ENCODE data around the gene HSF5.

HSF5 gene

GRCh38 chr17:58377661-58378060 lies 110.5 kb downstream of the HSF5 start:
- Histone ChIP-seq H4K20me1 (ENCODE audit: insufficient read depth, low read length) (no peaks in the 10 kb centered on the region), H3K9me3 (ENCODE audit: insufficient read depth, low read length, severe bottlenecking) (no peaks in the 10 kb centered on the region), H3K27ac (ENCODE audit: low read length) (no peak overlapping the region), H3K79me2 (ENCODE audit: insufficient read depth, low read length) (no peaks in the 10 kb centered on the region), H3K27me3 (ENCODE audit: insufficient read depth, low read length, poor library complexity) (no peaks in the 10 kb centered on the region), H3K9ac (ENCODE audit: low read depth, low read length) (no peak overlapping the region), H3K4me1 (ENCODE audit: insufficient read depth, low read length) (peaks cover 34% of the 10 kb centered on the region), H3K36me3 (ENCODE audit: insufficient read depth, low read length) (no peaks in the 10 kb centered on the region), H2AFZ (ENCODE audit: low read depth, low read length) (no peak overlapping the region), H3K4me2 (ENCODE audit: insufficient read depth, low read length) (no peak overlapping the region), H3K4me3 (ENCODE audit: low read depth in 1 of 2, low read length in 2 of 2) (no peak overlapping the region)
- no peak for ATAC-seq (ENCODE audit: insufficient read depth, low read depth)
- TF ChIP-seq CTCF (IDR thresholded peaks at IDR 0.05; ENCODE audit: borderline replicate concordance, extremely low read depth, low read length, poor library complexity, severe bottlenecking) (no peak), EZH2 (IDR thresholded peaks at IDR 0.05; ENCODE audit: borderline replicate concordance, low read depth, low read length, severe bottlenecking) (no peak)
- DNase-seq, result no peak

- TF ChIP-seq EZH2 (IDR thresholded peaks at IDR 0.05; ENCODE audit: borderline replicate concordance, low read depth, low read length, severe bottlenecking) (no peak), CTCF (IDR thresholded peaks at IDR 0.05; ENCODE audit: borderline replicate concordance, extremely low read depth, low read length, poor library complexity, severe bottlenecking) (no peak)
- H3K9ac ChIP-seq (ENCODE audit: low read depth, low read length), result no peak overlapping the region
- no peak overlapping the region for H3K4me3 ChIP-seq (ENCODE audit: low read depth in 1 of 2, low read length in 2 of 2)
- DNase-seq, result no peak
- no peaks in the 10 kb centered on the region for H3K27me3 ChIP-seq (ENCODE audit: insufficient read depth, low read length, poor library complexity)
- no peak overlapping the region for H2AFZ ChIP-seq (ENCODE audit: low read depth, low read length)
- H3K4me2 ChIP-seq (ENCODE audit: insufficient read depth, low read length), result no peak overlapping the region
- H4K20me1 ChIP-seq (ENCODE audit: insufficient read depth, low read length), result no peaks in the 10 kb centered on the region
- H3K36me3 ChIP-seq (ENCODE audit: insufficient read depth, low read length), result no peaks in the 10 kb centered on the region
- H3K79me2 ChIP-seq (ENCODE audit: insufficient read depth, low read length), result no peaks in the 10 kb centered on the region
- peaks cover 30% of the 10 kb centered on the region for H3K4me1 ChIP-seq (ENCODE audit: insufficient read depth, low read length)
- no peak overlapping the region for H3K27ac ChIP-seq (ENCODE audit: low read length)
- no peaks in the 10 kb centered on the region for H3K9me3 ChIP-seq (ENCODE audit: insufficient read depth, low read length, severe bottlenecking)
- no peak for ATAC-seq (ENCODE audit: insufficient read depth, low read depth)
Measured at GRCh38 chr17:58377093-58377601, 111.1 kb downstream of the HSF5 start.

GRCh38 chr17:58376472-58377000 lies 111.7 kb downstream of the HSF5 start:
- ATAC-seq (ENCODE audit: insufficient read depth, low read depth) (no peak), DNase-seq (no peak)
- H3K4me3 ChIP-seq (ENCODE audit: low read depth in 1 of 2, low read length in 2 of 2), result no peak overlapping the region
- H3K79me2 ChIP-seq (ENCODE audit: insufficient read depth, low read length), result no peaks in the 10 kb centered on the region
- H3K4me2 ChIP-seq (ENCODE audit: insufficient read depth, low read length), result no peak overlapping the region
- no peak overlapping the region for H3K27ac ChIP-seq (ENCODE audit: low read length)
- H4K20me1 ChIP-seq (ENCODE audit: insufficient read depth, low read length), result no peaks in the 10 kb centered on the region
- H3K4me1 ChIP-seq (ENCODE audit: insufficient read depth, low read length), result peaks cover 30% of the 10 kb centered on the region
- no peaks in the 10 kb centered on the region for H3K36me3 ChIP-seq (ENCODE audit: insufficient read depth, low read length)
- no peak for TF ChIP-seq EZH2 (IDR thresholded peaks at IDR 0.05; ENCODE audit: borderline replicate concordance, low read depth, low read length, severe bottlenecking)
- TF ChIP-seq CTCF (IDR thresholded peaks at IDR 0.05; ENCODE audit: borderline replicate concordance, extremely low read depth, low read length, poor library complexity, severe bottlenecking), result no peak
- H3K9me3 ChIP-seq (ENCODE audit: insufficient read depth, low read length, severe bottlenecking), result no peaks in the 10 kb centered on the region
- no peak overlapping the region for H2AFZ ChIP-seq (ENCODE audit: low read depth, low read length)
- H3K9ac ChIP-seq (ENCODE audit: low read depth, low read length), result no peak overlapping the region
- H3K27me3 ChIP-seq (ENCODE audit: insufficient read depth, low read length, poor library complexity), result no peaks in the 10 kb centered on the region

All from DND-41 (cell line).